ENCODE results near the gene OR4K17.
"Not testable (repeated sequence)": the region's sequence is repeated elsewhere in the genome, so short reads cannot be mapped to it uniquely, and the experiment has no call there.

OR4K17 gene

GRCh38 chr14:20110438-20110837 lies at the start of gene OR4K17:
Gene OR4K17 (plus strand): TSS chr14:20110739. CDS start chr14:20117500, 6,761 bp downstream.
- no peak for DNase-seq (ENCODE audit: low spot score)

DNA sequence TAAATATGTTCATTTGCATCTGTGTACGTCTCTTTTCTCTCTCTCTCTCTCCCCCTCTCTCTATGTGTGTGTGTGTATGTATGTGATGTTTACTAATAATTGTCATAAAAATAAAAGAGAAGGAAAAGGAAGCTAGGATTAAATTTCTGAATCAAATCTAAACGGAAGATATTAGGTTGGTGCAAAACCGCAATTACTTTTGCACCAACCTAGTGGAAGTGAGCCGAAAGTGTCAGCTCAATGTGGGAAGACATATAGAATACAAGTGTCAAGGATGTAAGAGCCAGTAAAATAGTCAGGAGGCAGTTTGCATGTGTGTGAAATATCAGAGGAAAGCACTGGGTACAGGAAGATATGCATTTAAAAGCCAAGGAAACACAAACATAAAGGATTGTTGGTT lies 18.5 kb upstream of the OR4K17 start:
- DNase-seq (ENCODE audit: low spot score): no peak

GRCh38 chr14:20093442-20093841 lies 17.1 kb upstream of the OR4K17 start:
- no peak for DNase-seq (ENCODE audit: low spot score)

- not testable (repeated sequence) for DNase-seq (ENCODE audit: low spot score)
Measured at GRCh38 chr14:20098926-20099770, 11.4 kb upstream of the OR4K17 start.

GRCh38 chr14:20112321-20112720 lies 1.8 kb downstream of the OR4K17 start:
- no peak for DNase-seq (ENCODE audit: low spot score)

DNA sequence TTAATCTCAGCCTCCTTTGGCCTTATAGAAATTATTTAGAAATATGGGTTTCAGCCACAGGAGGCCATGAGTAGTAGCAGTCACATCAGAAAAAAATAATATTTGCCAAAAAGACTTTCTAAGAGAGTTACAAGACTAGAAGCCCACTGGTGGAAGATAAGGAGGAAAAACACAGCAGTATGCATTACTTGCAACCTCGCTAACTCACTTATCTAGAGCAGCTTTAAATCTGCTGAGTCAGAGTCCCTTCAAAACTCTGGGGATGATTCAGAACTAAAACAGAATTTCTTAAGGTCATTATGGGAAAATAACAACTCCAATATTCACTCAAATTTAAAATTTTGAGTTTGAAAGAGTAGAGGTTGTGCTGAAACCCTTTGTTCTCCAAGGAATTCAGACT lies 6.2 kb downstream of the OR4K17 start:
- DNase-seq (ENCODE audit: low spot score): no peak

DNA sequence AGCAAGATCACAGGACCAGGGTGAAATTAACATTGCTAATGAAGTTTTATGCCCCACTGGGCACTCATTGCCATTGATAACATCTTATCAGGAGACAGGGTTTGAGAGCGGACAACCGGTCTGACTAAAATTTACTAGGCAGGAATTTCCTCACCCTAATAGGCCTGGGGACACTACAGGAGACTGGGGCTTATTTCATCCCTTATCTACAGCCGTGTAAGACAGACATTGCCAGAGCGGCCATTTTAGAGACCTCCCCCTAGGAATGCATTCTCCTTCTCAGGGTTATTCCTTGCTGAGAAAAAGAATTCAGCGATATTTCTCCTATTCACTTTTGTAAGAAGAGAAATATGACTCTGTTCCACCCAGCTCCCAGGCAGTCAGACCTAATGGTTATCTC lies 8.3 kb downstream of the OR4K17 start:
- DNase-seq (ENCODE audit: low spot score): no peak

GRCh38 chr14:20138520-20138919 lies 28.0 kb downstream of the OR4K17 start, which contains the start of gene OR4N5:
Gene OR4N5 (plus strand): TSS chr14:20138820. CDS start chr14:20143736, 4,916 bp downstream.
- no peak for DNase-seq (ENCODE audit: low spot score)

GRCh38 chr14:20143911-20144310 lies 33.4 kb downstream of the OR4K17 start:
- no peak for DNase-seq (ENCODE audit: low spot score)

DNA sequence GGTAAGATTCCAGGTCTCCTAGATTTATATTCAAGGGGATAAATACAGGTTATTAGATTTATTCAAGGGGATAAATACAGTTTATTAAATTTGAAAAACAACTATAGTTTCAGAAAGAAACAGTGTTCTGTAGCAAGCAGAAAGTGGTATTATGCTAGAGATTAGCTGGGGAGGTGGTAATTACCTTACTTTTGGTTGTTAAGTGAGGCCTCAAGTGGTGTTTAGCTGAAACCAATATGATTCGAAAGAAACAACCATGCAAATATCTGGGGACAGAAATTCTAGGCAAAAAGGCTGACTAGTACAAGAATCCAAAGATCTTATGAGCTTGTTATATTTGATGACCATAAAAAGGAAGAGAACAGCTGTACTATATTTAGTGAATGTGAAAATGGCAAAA lies 34.3 kb downstream of the OR4K17 start:
- no peak for DNase-seq (ENCODE audit: low spot score)

DNA sequence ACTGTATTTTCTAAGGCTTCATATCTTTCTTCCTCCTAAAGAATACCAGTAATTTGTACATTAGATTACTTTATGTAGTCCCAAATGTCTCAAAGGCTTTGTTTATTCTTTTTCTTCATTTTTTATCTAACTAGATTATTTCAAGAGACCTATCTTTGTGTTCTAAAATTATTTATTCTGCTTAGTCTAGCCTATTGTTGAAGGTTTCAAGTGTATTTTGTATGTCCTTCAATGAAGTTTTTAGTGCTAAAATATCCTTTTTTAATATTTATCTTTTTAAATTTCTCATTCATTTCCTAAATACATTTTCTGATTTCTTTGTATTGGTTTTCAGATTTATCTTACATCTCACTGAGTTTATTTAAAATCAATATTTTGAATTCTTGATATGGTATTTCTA lies 53.9 kb downstream of the OR4K17 start:
- DNase-seq (ENCODE audit: low spot score): no peak

DNA sequence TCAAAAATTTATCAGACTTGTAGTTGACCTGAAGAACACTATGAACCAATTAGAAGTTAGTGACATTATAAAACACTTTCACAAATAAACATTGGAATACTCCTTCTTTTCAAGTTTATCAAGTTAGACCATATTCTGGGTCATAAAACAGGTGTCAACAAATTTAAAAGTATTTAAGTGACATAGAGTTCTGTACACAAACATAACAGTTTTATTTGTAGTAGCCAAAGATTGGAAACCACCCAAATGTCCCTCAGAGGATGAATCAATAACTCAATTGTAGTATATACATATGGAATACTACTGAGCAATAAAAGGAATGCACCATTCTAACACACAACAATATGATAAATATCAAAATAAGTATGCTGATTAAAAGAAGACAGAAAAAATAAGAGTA lies 56.6 kb downstream of the OR4K17 start:
- DNase-seq (ENCODE audit: low spot score): no peak

DNA sequence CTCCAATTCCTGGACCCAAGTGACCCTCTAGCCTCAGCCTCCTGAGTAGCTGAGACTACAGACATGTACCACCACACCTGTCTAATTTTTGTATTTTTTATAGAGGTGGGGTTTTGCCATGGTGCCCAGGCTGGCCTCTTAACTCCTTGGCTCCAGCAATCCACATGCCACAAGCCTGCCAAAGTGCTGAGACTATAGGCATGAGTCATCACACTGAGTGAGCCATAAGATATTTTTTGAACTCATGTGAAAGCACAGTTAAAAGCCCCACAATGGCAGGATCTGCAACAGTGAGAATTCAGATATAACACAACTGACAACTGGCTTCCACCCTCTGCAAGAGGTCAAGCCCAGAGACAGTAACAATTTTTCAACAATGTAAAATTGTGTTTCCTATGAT lies 59.3 kb downstream of the OR4K17 start:
- DNase-seq (ENCODE audit: low spot score): not testable (repeated sequence)
